ENCODE results near the gene ANTXR1.

The ANTXR1 gene

DNA sequence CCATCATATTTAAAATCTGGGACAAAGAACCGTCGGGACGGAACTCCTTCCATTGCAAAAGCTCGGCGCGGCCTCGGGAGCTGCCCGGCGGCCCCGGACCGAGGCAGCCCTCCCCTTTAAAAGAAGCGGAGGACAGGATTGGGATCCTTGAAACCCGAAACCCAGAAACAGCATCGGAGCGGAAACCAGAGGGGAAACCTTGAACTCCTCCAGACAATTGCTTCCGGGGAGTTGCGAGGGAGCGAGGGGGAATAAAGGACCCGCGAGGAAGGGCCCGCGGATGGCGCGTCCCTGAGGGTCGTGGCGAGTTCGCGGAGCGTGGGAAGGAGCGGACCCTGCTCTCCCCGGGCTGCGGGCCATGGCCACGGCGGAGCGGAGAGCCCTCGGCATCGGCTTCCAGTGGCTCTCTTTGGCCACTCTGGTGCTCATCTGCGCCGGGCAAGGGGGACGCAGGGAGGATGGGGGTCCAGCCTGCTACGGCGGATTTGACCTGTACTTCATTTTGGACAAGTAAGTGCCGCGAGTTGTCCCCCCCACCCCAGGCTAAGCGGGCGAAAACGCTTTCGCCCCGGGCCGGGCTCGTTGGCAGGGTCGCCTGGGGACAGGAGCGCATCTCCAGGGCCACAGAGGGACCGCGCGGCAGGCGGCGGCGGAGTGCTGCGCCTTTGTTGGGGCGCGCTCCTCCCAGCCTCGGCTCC lies at the start of gene ANTXR1:
Gene ANTXR1, plus strand, starts transcription at position 38 of the 698 bp plus-strand sequence. Its CDS starts 321 bp downstream, at position 359.
- H3K36me3 Mint-ChIP-seq, result no peaks in the 10 kb centered on the region
- no peaks in the 10 kb centered on the region for H3K9me3 Mint-ChIP-seq
- H3K27ac Mint-ChIP-seq, result no peak within 1 kb of the TSS
- peaks cover 27% of the 10 kb centered on the region for H3K4me1 Mint-ChIP-seq
- peak within 1 kb of the TSS; percentile 74 for H3K4me3 Mint-ChIP-seq
- ATAC-seq, result peak; percentile 52
- H3K27me3 Mint-ChIP-seq, result peaks cover 58% of the 10 kb centered on the region

DNA sequence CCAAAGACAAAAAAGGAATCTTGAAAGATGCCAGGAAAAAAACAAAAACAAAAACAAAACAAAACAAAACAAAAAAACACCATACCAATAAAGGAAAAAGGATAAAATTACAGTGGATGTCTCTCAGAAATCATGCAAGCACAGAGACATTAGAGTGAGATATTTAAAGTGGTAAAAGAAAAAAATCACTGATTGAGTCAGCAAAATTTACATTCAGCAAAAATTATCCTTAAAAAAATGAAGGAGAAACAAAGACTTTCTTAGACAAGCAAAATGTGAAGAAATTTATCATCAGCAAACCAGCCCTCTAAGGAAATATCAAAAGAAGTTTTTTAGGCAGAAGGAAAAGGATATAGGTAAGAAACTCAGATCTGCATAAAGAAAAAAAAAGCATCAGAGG lies 48.7 kb upstream of the ANTXR1 start:
- H3K4me3 Mint-ChIP-seq, result no peak overlapping the region
- no peak for ATAC-seq
- peaks cover 5% of the 10 kb centered on the region for H3K4me1 Mint-ChIP-seq
- no peak overlapping the region for H3K27ac Mint-ChIP-seq
- H3K9me3 Mint-ChIP-seq, result no peaks in the 10 kb centered on the region
- H3K27me3 Mint-ChIP-seq, result no peaks in the 10 kb centered on the region
- H3K36me3 Mint-ChIP-seq, result no peaks in the 10 kb centered on the region

DNA sequence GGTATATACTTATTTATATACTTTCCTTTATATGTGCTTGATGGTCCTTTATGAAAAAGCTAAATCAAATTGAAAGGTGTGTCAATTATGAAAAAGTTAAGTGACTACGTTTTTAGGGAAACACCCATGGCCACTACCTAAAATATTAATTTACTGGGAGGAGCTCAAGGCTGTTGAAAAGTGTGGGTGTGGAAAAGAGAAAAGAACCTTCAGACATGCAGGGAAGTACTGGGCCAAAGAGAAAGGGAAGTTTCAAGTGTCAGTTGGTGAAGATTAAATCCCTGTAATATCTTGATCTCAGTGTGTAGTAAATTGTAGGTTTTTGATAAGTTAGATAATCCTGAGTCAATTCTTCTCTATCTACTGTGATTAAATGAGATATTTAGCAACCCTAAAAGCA lies 44.8 kb upstream of the ANTXR1 start:
- Mint-ChIP-seq H3K4me3 (no peak overlapping the region), H3K27ac (no peak overlapping the region), H3K27me3 (no peaks in the 10 kb centered on the region), H3K9me3 (no peaks in the 10 kb centered on the region), H3K4me1 (peaks cover 5% of the 10 kb centered on the region), H3K36me3 (no peaks in the 10 kb centered on the region)
- ATAC-seq, result no peak

DNA sequence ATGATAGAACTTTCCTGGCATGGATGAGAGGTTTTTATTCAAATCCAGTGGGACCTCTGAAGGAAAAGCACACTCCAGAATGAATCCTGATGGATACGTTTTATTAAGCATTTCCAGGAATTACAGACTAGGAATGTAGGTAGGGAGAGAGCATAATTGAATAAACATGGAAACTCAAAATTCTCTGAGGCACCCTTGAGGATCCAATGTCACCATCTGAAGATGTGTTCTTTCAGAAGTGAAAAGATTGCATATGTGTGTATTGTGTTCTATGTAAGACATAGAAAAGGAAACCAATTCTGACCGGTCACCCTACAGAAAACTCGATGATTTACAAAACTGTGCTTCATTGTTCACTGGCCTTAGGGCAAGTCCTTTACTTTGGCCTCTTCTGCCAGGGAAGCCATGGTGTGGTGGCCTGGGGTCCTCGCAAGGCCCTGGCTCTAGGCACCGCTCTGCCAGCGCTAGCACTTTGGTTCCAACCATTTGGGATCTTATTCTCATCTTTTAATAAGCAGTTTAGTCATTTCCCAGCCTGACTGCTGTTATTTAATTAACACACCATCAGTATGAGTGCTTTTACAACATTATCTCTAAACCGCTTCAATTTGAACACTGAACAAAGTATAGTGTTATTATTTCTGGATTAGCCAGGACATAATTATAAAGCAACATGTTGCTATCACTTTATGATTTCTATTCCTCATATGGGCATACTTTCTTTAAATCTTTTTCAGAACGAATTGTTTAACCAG lies 43.1 kb upstream of the ANTXR1 start:
- Mint-ChIP-seq H3K4me1 (peaks cover 5% of the 10 kb centered on the region), H3K9me3 (no peaks in the 10 kb centered on the region), H3K27me3 (no peaks in the 10 kb centered on the region), H3K4me3 (no peak overlapping the region), H3K27ac (no peak overlapping the region), H3K36me3 (no peaks in the 10 kb centered on the region)
- no peak for ATAC-seq

DNA sequence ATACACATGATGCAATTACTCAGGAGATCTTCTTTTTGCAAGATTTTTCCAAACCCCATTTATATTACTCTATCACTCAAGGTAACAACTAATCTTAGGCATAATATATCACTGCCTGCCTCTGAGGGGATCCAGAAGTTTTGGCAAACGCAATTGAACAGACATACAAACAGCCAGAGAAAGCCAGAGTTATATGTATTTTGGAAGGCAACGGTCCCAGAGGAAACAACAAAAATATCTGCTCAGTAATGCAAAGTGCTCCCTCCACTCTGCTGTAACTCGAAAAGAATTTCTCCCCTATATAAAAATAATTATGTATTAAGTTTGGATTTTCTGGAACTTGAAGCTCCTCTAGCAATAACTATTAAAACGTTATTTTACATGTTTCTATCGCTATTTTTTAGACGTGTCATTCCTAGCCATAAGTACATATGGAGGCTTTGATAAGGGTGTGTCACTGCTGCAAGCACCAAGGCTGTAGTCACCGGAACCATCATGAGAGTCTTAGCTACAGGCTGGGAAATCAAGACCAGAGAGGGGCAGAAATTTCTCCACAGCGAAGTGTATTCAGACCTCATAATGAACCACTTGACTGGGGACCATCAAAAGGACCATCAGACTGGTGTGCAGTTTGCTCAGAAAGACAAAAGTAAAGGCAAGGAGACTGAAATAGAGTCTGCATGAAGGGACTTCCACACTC lies 42.3 kb upstream of the ANTXR1 start:
- no peaks in the 10 kb centered on the region for H3K36me3 Mint-ChIP-seq
- no peaks in the 10 kb centered on the region for H3K9me3 Mint-ChIP-seq
- no peak overlapping the region for H3K27ac Mint-ChIP-seq
- peaks cover 5% of the 10 kb centered on the region for H3K4me1 Mint-ChIP-seq
- H3K4me3 Mint-ChIP-seq, result no peak overlapping the region
- H3K27me3 Mint-ChIP-seq, result no peaks in the 10 kb centered on the region
- no peak for ATAC-seq

GRCh38 chr2:68971591-68972231 lies 41.3 kb upstream of the ANTXR1 start:
- Mint-ChIP-seq H3K36me3 (no peaks in the 10 kb centered on the region), H3K4me1 (peaks cover 5% of the 10 kb centered on the region), H3K4me3 (no peak overlapping the region), H3K9me3 (no peaks in the 10 kb centered on the region), H3K27ac (no peak overlapping the region), H3K27me3 (no peaks in the 10 kb centered on the region)
- no peak for ATAC-seq

DNA sequence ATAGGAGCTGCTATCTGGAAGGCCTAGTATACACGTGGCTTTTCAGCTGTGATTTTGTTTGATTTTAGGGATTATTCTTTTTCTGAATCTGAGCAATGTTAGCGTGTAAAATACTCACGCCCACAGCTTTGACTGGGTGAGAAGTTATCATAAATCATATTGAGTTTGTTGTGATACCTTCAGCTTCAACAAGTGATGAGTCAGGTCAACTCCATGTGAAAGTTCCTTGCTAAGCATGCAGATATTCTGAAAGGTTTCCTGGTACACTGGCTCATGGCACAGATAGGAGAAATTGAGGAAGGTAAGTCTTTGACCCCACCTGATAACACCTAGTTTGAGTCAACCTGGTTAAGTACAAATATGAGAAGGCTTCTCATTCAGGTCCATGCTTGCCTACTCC lies 38.7 kb upstream of the ANTXR1 start, which contains the start of gene GKN1:
Gene GKN1, plus strand, starts transcription at position 386 of the 400 bp plus-strand sequence. CDS start 42 bp downstream, outside the sequence.
- H3K4me3 Mint-ChIP-seq, result no peak within 1 kb of the TSS
- H3K9me3 Mint-ChIP-seq, result no peaks in the 10 kb centered on the region
- H3K27me3 Mint-ChIP-seq, result peaks cover 21% of the 10 kb centered on the region
- H3K36me3 Mint-ChIP-seq, result no peaks in the 10 kb centered on the region
- no peak within 1 kb of the TSS for H3K27ac Mint-ChIP-seq
- no peak for ATAC-seq
- H3K4me1 Mint-ChIP-seq, result no peaks in the 10 kb centered on the region

DNA sequence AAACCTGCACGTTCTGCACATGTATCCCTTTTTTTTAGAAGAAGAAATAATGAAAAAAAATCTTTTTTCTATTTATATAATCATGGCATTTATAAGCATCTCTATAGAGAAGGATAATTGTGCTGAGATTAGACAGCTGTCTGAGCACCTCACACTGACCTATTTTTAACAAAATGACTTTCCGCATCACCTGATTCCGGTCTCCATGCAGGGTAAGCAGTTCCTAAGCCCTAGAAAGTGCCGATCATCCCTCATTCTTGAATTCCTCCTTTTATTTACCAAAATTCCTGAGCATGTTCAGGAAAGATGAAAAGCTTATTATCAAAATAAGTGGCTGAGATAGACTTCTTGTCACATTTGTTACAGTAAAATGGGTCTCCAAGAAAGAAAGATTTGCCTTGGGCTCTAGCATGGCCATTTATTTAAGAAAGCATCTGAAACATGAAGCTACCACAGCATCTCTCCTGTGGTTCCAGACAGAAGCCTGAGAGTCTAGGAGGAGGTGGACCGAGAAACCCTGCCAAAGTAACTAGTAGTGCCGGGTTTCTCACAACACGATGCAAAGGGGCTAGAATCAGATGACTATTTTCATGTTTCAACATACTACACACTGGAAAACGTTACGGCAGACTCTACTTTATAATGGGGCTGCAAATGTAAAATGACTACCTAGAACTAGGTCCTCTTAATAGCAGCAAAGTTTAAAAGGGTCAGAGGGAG lies 37.9 kb upstream of the ANTXR1 start:
- Mint-ChIP-seq H3K9me3 (no peaks in the 10 kb centered on the region), H3K4me3 (no peak overlapping the region), H3K27me3 (peaks cover 30% of the 10 kb centered on the region), H3K4me1 (no peaks in the 10 kb centered on the region), H3K27ac (no peak overlapping the region), H3K36me3 (no peaks in the 10 kb centered on the region)
- ATAC-seq, result no peak

DNA sequence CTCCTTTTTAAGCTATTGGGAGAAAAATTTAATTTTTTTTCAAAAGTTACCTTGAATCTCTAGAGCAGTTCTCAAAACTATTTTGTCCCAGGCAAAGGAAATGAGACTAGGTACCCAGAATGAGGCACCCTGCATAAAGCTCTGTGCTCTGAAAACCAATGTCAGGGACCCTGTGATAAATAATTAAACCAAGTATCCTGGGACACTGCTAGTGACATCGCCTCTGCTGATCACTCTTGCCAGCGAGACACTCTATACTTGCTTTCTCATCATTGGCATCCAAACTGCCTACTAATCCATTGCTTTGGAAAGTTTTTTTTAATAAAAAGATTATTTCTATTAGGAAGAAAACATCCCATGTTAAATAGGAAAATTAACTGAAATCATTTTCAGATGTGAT lies 37.1 kb upstream of the ANTXR1 start:
- Mint-ChIP-seq H3K27me3 (peaks cover 30% of the 10 kb centered on the region), H3K4me1 (no peaks in the 10 kb centered on the region), H3K27ac (no peak overlapping the region), H3K9me3 (no peaks in the 10 kb centered on the region), H3K4me3 (no peak overlapping the region), H3K36me3 (no peaks in the 10 kb centered on the region)
- no peak for ATAC-seq

DNA sequence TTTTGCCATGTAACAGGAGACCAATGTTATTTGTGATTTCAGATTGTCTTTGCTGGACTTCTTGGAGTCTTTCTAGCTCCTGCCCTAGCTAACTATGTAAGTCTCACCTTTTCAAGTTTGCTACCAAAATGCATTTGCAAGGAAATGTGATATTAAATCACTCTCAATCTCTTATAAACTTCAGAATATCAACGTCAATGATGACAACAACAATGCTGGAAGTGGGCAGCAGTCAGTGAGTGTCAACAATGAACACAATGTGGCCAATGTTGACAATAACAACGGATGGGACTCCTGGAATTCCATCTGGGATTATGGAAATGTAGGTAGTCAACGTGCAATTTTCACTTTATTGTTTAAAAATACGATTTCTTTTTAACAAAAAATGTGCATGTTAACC lies 35.5 kb upstream of the ANTXR1 start:
- Mint-ChIP-seq H3K9me3 (no peaks in the 10 kb centered on the region), H3K4me3 (no peak overlapping the region), H3K36me3 (no peaks in the 10 kb centered on the region), H3K4me1 (no peaks in the 10 kb centered on the region), H3K27ac (no peak overlapping the region), H3K27me3 (peaks cover 30% of the 10 kb centered on the region)
- ATAC-seq, result no peak

DNA sequence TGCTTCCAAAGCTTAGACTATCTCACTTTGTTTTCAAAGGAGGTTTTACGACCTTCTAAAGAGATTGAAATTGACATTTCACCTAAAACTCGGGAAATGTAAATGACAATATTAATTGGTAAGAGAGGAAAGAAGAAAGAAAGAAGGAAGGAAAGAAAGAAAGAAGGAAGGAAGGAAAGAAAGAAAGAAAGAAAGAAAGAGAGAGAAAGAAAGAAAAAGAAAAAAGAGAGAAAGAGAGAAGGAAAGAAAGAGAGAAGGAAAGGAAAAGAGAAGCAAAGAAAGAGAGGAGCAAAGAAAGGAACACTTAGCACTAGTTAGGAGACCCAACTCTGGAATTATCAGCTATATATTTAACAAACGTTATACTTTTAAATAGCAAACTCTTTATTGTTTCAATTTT lies 34.9 kb upstream of the ANTXR1 start:
- Mint-ChIP-seq H3K9me3 (no peaks in the 10 kb centered on the region), H3K4me1 (no peaks in the 10 kb centered on the region), H3K36me3 (no peaks in the 10 kb centered on the region), H3K4me3 (no peak overlapping the region), H3K27me3 (peaks cover 30% of the 10 kb centered on the region), H3K27ac (no peak overlapping the region)
- no peak for ATAC-seq

DNA sequence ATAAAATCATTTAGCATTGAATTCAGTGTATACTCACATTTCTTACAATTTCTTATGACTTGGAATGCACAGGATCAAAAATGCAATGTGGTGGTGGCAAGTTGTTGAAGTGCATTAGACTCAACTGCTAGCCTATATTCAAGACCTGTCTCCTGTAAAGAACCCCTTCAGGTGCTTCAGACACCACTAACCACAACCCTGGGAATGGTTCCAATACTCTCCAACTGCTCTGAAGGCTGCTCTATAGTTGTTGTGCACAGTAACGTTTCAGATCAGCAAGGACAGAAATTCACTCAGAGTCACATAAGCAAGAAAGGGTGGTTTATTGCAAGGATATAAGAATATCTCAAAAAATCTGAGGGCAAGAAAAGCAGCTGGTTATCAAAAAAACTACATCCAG lies 32.0 kb upstream of the ANTXR1 start:
- no peak for ATAC-seq
- H3K9me3 Mint-ChIP-seq, result no peaks in the 10 kb centered on the region
- no peaks in the 10 kb centered on the region for H3K4me1 Mint-ChIP-seq
- no peak overlapping the region for H3K27ac Mint-ChIP-seq
- no peaks in the 10 kb centered on the region for H3K36me3 Mint-ChIP-seq
- no peak overlapping the region for H3K4me3 Mint-ChIP-seq
- H3K27me3 Mint-ChIP-seq, result peaks cover 30% of the 10 kb centered on the region

DNA sequence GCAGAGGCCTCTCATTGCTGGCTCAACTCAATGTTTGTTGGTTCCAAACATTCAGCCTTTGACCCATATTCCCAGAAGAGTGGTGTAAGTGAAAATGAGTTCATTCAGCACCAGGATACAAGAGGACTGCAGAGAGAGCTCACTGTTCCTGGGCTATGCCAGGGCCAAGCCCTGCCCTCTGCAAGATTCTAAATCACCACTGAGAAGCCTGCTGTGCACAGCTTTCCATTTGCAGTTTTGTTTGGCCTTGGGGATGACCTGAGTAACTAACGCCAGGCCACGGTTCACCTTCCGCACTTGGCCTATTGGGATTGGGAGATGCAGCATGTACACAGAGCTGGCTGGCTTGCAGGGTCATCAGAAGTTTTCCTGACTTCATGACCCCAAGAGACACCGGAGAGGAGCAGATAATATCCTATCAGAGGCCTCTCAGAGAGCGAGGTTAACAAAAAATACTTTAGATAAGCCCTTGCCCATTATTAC lies 25.9 kb upstream of the ANTXR1 start:
- H3K4me3 Mint-ChIP-seq, result no peak overlapping the region
- no peaks in the 10 kb centered on the region for H3K9me3 Mint-ChIP-seq
- peaks cover 8% of the 10 kb centered on the region for H3K27me3 Mint-ChIP-seq
- no peak for ATAC-seq
- no peaks in the 10 kb centered on the region for H3K36me3 Mint-ChIP-seq
- H3K27ac Mint-ChIP-seq, result no peak overlapping the region
- no peaks in the 10 kb centered on the region for H3K4me1 Mint-ChIP-seq

DNA sequence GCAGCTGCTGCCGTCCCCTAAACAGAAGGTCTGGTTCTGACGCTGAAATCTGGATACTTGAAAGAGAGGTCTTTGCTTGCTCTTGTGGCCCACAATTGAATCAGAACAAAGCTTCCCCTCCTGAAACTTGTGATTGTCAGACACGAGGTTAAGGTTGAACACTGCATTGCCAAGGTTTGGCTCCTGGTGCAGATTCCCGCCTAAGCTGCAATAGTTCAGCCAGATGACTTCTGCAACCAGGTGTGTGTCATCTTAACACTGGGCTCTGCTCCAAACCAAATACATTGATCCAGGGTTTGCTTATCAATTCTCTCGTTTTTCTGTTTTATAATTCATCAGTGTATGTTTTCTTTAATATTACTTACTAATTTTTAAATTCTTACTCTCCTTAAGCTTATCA lies 23.9 kb upstream of the ANTXR1 start:
- H3K4me3 Mint-ChIP-seq, result no peak overlapping the region
- H3K9me3 Mint-ChIP-seq, result no peaks in the 10 kb centered on the region
- H3K4me1 Mint-ChIP-seq, result no peaks in the 10 kb centered on the region
- no peaks in the 10 kb centered on the region for H3K36me3 Mint-ChIP-seq
- no peak overlapping the region for H3K27ac Mint-ChIP-seq
- peaks cover 12% of the 10 kb centered on the region for H3K27me3 Mint-ChIP-seq
- no peak for ATAC-seq

DNA sequence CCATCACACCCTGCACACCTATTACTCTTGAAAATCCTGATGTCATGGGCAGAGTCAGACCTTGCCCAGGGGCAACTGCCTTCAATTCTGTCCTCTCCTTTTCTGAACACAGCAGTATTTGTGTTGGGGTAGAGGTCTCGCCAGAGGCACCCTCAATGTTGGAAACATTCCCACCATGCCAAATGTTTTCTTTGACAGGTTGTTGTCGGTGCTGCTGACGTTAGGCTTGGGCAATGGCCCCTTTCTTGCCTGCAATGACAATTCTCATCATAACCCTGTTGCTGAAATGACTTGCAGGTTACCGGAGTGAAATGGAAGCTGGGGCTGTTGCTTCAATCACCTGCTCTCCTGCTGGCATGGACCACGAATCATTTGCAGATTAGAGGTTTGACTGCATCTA lies 20.6 kb upstream of the ANTXR1 start:
- Mint-ChIP-seq H3K4me3 (no peak overlapping the region), H3K4me1 (no peaks in the 10 kb centered on the region), H3K27ac (no peak overlapping the region), H3K27me3 (peaks cover 15% of the 10 kb centered on the region), H3K36me3 (no peaks in the 10 kb centered on the region), H3K9me3 (no peaks in the 10 kb centered on the region)
- ATAC-seq, result no peak

All from stimulated activated memory B cell treated with anti-CD40 and anti-IgM and Interleukin-4, amounts not matched to agents 10 μg/mL and 1 μg/mL and 100 μg/mL, for 72 hours (primary cell).